ENCODE results near the gene MAP4K4.

DNA sequence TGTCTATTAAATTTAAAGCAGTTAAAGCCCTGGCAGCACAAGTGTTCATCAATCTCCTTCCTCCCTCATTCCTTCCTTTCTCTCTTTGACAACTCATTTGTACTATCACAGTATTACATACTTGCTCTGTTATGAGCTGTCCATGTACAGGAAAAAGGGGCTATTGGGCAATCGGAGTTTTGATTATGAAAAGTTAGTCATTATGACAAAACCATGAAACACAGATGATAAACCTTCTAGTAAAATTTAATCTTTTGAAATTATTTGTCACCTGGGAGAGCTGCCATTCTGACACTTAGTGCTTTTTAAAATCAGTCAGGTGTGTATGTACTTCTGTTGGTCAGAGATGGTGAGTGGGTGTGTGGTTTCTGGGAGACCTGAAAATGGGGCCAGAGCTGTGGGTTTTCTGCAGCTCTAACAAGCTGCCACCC lies 39.4 kb downstream of the MAP4K4 start:
- TF ChIP-seq POLR2A (IDR thresholded peaks at IDR 0.05; ENCODE audit: insufficient read depth in 1 of 2, low read depth in 2 of 2, low read length in 2 of 2), result no peak
- TF ChIP-seq, protein P1, sequence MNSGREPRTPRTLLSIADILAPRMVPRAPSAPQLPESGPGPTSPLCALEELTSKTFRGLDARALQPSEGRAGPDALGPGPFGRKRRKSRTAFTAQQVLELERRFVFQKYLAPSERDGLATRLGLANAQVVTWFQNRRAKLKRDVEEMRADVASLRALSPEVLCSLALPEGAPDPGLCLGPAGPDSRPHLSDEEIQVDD (CRISPR knock-in tag; IDR thresholded peaks at IDR 0.05; ENCODE audit: borderline replicate concordance), result no peak
- TF ChIP-seq KLF6 (CRISPR knock-in tag; IDR thresholded peaks at IDR 0.05), result no peak
- TF ChIP-seq, protein P2, sequence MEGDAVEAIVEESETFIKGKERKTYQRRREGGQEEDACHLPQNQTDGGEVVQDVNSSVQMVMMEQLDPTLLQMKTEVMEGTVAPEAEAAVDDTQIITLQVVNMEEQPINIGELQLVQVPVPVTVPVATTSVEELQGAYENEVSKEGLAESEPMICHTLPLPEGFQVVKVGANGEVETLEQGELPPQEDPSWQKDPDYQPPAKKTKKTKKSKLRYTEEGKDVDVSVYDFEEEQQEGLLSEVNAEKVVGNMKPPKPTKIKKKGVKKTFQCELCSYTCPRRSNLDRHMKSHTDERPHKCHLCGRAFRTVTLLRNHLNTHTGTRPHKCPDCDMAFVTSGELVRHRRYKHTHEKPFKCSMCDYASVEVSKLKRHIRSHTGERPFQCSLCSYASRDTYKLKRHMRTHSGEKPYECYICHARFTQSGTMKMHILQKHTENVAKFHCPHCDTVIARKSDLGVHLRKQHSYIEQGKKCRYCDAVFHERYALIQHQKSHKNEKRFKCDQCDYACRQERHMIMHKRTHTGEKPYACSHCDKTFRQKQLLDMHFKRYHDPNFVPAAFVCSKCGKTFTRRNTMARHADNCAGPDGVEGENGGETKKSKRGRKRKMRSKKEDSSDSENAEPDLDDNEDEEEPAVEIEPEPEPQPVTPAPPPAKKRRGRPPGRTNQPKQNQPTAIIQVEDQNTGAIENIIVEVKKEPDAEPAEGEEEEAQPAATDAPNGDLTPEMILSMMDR (CRISPR knock-in tag; IDR thresholded peaks at IDR 0.05), result no peak
- TF ChIP-seq, protein P3, sequence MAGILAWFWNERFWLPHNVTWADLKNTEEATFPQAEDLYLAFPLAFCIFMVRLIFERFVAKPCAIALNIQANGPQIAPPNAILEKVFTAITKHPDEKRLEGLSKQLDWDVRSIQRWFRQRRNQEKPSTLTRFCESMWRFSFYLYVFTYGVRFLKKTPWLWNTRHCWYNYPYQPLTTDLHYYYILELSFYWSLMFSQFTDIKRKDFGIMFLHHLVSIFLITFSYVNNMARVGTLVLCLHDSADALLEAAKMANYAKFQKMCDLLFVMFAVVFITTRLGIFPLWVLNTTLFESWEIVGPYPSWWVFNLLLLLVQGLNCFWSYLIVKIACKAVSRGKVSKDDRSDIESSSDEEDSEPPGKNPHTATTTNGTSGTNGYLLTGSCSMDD (CRISPR knock-in tag; IDR thresholded peaks at IDR 0.05), result no peak
- no peak for TF ChIP-seq CHD2 (IDR thresholded peaks at IDR 0.05; ENCODE audit: low read depth, low read length)
- TF ChIP-seq BHLHE40 (IDR thresholded peaks at IDR 0.05; ENCODE audit: low read length), result no peak
- TF ChIP-seq, protein P4, sequence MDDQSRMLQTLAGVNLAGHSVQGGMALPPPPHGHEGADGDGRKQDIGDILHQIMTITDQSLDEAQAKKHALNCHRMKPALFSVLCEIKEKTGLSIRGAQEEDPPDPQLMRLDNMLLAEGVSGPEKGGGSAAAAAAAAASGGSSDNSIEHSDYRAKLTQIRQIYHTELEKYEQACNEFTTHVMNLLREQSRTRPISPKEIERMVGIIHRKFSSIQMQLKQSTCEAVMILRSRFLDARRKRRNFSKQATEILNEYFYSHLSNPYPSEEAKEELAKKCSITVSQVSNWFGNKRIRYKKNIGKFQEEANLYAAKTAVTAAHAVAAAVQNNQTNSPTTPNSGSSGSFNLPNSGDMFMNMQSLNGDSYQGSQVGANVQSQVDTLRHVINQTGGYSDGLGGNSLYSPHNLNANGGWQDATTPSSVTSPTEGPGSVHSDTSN (CRISPR knock-in tag; IDR thresholded peaks at IDR 0.05; ENCODE audit: borderline replicate concordance), result no peak
- TF ChIP-seq JUND (CRISPR knock-in tag; IDR thresholded peaks at IDR 0.05), result no peak
